ENCODE measurements around the gene ENTPD8. TPM values are rescaled to one million over a fixed set of nuclear protein-coding genes. Genes with fewer than 3 reads are reported as not detected.
"Not testable (repeated sequence)": the region's sequence is repeated elsewhere in the genome, so short reads cannot be mapped to it uniquely, and the experiment has no call there.

The ENTPD8 gene
- total RNA-seq, 1 donor = not detected

DNA sequence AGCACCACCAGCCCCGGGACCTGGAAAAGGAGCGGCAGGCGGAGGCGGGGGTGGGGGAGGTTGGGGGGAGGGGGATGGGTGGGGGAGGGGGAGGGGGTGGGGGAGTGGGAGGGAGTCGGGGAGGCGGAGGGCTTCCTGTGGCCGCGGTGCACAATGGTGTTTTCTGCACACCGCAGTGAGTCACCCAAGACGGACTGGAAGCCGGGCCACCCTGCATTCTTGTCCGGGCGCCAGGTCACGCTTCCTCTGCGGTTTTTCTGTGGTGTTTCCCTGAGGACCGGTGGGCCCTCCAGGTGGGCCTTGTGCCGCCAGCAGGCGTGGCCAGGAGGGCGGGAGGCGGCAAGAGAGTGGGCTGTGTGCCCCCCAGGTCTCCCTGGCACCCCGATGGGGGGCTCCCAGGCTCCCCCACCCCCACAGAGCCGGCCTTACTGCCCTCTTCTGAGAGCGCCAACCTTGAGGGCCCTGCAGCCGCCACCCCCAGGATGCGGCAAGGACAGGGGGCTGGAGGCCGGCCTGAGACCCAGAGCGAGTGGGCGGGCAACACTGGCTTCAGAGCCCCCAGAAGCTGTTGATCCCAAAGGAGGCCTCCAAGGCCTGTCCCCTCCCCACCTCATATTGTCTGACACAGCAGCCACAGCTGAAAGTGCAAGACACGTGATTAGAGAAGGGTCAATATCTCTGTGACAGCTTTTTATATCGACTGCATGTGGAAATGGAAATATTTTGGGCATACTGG, 29.3 kb downstream of the ENTPD8 start:
- Histone ChIP-seq H3K36me3 (ENCODE audit: insufficient read depth, low read length) (no peaks in the 10 kb centered on the region), H3K79me2 (ENCODE audit: insufficient read depth, low read length) (peaks cover 12% of the 10 kb centered on the region), H3K4me1 (ENCODE audit: insufficient read depth, low read length) (peaks cover 31% of the 10 kb centered on the region), H3K27me3 (ENCODE audit: insufficient read depth, low read length) (no peaks in the 10 kb centered on the region), H4K20me1 (ENCODE audit: insufficient read depth, low read length) (peaks cover 17% of the 10 kb centered on the region), H2AFZ (ENCODE audit: low read length) (no peak overlapping the region), H3K9me3 (ENCODE audit: low read depth, low read length) (no peaks in the 10 kb centered on the region), H3K4me2 (ENCODE audit: insufficient read depth, low read length) (peak overlapping the region; percentile 55), H3K27ac (ENCODE audit: low read depth, low read length) (peak overlapping the region; percentile 32), H3K4me3 (ENCODE audit: insufficient read depth, low read length) (no peak overlapping the region)
- DNase-seq (ENCODE audit: insufficient read length, low spot score, missing footprints) = peak; percentile 99
- no peak for TF ChIP-seq CTCF (IDR thresholded peaks at IDR 0.05; ENCODE audit: extremely low read depth, low read depth, low read length)

- DNase-seq (ENCODE audit: insufficient read length, low spot score, missing footprints) = no peak
- no peaks in the 10 kb centered on the region for H3K27me3 ChIP-seq (ENCODE audit: insufficient read depth, low read length)
- H4K20me1 ChIP-seq (ENCODE audit: insufficient read depth, low read length) = peaks cover 13% of the 10 kb centered on the region
- H3K9me3 ChIP-seq (ENCODE audit: low read depth, low read length) = no peaks in the 10 kb centered on the region
- no peak overlapping the region for H3K27ac ChIP-seq (ENCODE audit: low read depth, low read length)
- peak overlapping the region; percentile 55 for H3K4me2 ChIP-seq (ENCODE audit: insufficient read depth, low read length)
- H3K79me2 ChIP-seq (ENCODE audit: insufficient read depth, low read length) = peaks cover 7% of the 10 kb centered on the region
- no peaks in the 10 kb centered on the region for H3K36me3 ChIP-seq (ENCODE audit: insufficient read depth, low read length)
- H3K4me3 ChIP-seq (ENCODE audit: insufficient read depth, low read length) = no peak overlapping the region
- no peak for TF ChIP-seq CTCF (IDR thresholded peaks at IDR 0.05; ENCODE audit: extremely low read depth, low read depth, low read length)
- peaks cover 31% of the 10 kb centered on the region for H3K4me1 ChIP-seq (ENCODE audit: insufficient read depth, low read length)
- H2AFZ ChIP-seq (ENCODE audit: low read length) = no peak overlapping the region
These were observed 29.9 kb downstream of the ENTPD8 start for GRCh38 chr9:137411260-137411644.

DNA sequence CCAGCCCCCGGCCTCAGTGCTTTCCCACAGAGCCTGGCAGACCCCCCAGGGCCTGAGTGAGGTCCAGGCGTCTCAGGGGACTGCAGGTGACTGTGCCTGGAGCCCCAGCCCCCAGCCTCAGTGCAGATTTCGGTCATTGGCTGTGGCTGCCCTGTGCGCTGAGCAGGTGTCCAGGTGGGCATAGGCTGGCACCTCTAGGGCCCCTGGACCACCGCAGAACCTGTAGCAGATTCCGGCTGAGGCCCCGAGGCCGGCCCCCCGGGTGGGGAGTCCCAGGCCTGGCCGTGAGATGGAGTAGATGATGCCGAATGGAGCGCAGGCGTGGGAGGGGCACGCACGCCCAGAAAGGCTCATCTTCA, 30.3 kb downstream of the ENTPD8 start:
- Histone ChIP-seq H3K4me1 (ENCODE audit: insufficient read depth, low read length) (peaks cover 31% of the 10 kb centered on the region), H4K20me1 (ENCODE audit: insufficient read depth, low read length) (peaks cover 11% of the 10 kb centered on the region), H3K4me2 (ENCODE audit: insufficient read depth, low read length) (peak overlapping the region; percentile 55)

DNA sequence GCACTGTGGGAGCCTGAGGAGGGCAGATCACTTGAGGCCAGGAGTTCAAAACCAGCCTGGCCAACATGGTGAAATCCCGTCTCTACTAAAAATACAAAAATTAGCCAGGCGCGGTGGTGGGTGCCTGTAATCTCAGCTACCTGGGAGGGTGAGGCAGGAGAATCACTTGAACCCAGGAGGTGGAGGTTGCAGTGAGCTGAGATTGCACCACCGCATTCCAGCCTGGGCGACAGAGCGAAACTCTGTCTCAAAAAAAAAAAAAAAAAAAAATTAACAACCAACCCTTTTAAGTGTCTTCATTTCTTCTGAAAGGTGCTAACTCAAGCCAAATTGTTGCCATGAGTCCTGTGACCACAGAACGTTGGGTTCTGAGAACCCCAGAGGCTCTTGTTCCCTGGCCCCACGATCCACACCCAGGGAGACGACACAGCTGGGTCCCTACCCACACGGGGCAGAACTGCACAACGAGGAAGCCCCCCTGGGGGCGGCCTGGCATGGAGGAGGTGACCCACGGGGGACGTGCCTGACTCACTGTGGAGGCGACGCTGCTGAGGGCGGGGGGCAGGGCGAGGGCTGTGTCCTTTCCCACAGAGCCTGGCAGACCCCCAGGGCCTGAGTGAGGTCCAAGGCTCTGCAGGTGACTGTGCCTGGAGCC, 30.8 kb downstream of the ENTPD8 start:
- not testable (repeated sequence) for H3K9me3 ChIP-seq (ENCODE audit: low read depth, low read length); H3K4me3 ChIP-seq (ENCODE audit: insufficient read depth, low read length); H2AFZ ChIP-seq (ENCODE audit: low read length); H3K27me3 ChIP-seq (ENCODE audit: insufficient read depth, low read length); H3K27ac ChIP-seq (ENCODE audit: low read depth, low read length); H3K36me3 ChIP-seq (ENCODE audit: insufficient read depth, low read length); H3K4me2 ChIP-seq (ENCODE audit: insufficient read depth, low read length); H3K79me2 ChIP-seq (ENCODE audit: insufficient read depth, low read length)
- Histone ChIP-seq H4K20me1 (ENCODE audit: insufficient read depth, low read length) (peaks cover 12% of the 10 kb centered on the region), H3K4me1 (ENCODE audit: insufficient read depth, low read length) (peaks cover 31% of the 10 kb centered on the region)
- DNase-seq (ENCODE audit: insufficient read length, low spot score, missing footprints) = peak; percentile 83

More for the DNA sequence above, 30.3 kb downstream of the ENTPD8 start:
- H3K27me3 ChIP-seq (ENCODE audit: insufficient read depth, low read length) = no peaks in the 10 kb centered on the region
- H3K36me3 ChIP-seq (ENCODE audit: insufficient read depth, low read length) = no peaks in the 10 kb centered on the region
- no peak overlapping the region for H2AFZ ChIP-seq (ENCODE audit: low read length)
- no peak for DNase-seq (ENCODE audit: insufficient read length, low spot score, missing footprints)
- no peak overlapping the region for H3K27ac ChIP-seq (ENCODE audit: low read depth, low read length)
- peaks cover 4% of the 10 kb centered on the region for H3K79me2 ChIP-seq (ENCODE audit: insufficient read depth, low read length)
- no peak overlapping the region for H3K4me3 ChIP-seq (ENCODE audit: insufficient read depth, low read length)
- no peaks in the 10 kb centered on the region for H3K9me3 ChIP-seq (ENCODE audit: low read depth, low read length)
- no peak for TF ChIP-seq CTCF (IDR thresholded peaks at IDR 0.05; ENCODE audit: extremely low read depth, low read depth, low read length)

All from osteoblast (primary cell).